ENCODE measurements around the gene MT2A.
"Not testable (repeated sequence)": the region's sequence is repeated elsewhere in the genome, so short reads cannot be mapped to it uniquely, and the experiment has no call there.

The MT2A gene

GRCh38 chr16:56621665-56622445, 13.5 kb downstream of the MT2A start:
- DNase-seq (ENCODE audit: low spot score): not testable (repeated sequence)

- not testable (repeated sequence) for DNase-seq (ENCODE audit: low spot score)
These were observed 14.8 kb downstream of the MT2A start for GRCh38 chr16:56623184-56623583.

- no peak for DNase-seq (ENCODE audit: low spot score)
These were observed 15.3 kb downstream of the MT2A start for GRCh38 chr16:56623637-56624036.

GRCh38 chr16:56625140-56625942, 17.0 kb downstream of the MT2A start, which contains the start of gene MT1E:
TSS of gene MT1E (plus strand) at chr16:56625781. CDS start at chr16:56625852, 71 bp downstream.
- peak; percentile 94 for DNase-seq (ENCODE audit: low spot score)

- peak; percentile 67 for DNase-seq (ENCODE audit: low spot score)
These were observed 17.7 kb downstream of the MT2A start for GRCh38 chr16:56625943-56626654.

GRCh38 chr16:56626685-56627084, 18.3 kb downstream of the MT2A start:
- no peak for DNase-seq (ENCODE audit: low spot score)

GRCh38 chr16:56628486-56629350, 20.3 kb downstream of the MT2A start:
- DNase-seq (ENCODE audit: low spot score): no peak

- no peak for DNase-seq (ENCODE audit: low spot score)
These were observed 21.1 kb downstream of the MT2A start for GRCh38 chr16:56629531-56629930.

- DNase-seq (ENCODE audit: low spot score): no peak
These were observed 21.8 kb downstream of the MT2A start for GRCh38 chr16:56630134-56630533.

GRCh38 chr16:56631197-56631596, 22.8 kb downstream of the MT2A start:
- no peak for DNase-seq (ENCODE audit: low spot score)

GRCh38 chr16:56631832-56632155, 23.4 kb downstream of the MT2A start:
- DNase-seq (ENCODE audit: low spot score): peak; percentile 34

GRCh38 chr16:56632156-56632847, 23.9 kb downstream of the MT2A start, which contains the start of gene MT1M:
TSS of gene MT1M (plus strand) at chr16:56632659. CDS start at chr16:56632732, 73 bp downstream.
- DNase-seq (ENCODE audit: low spot score): peak; percentile 64

- DNase-seq (ENCODE audit: low spot score): no peak
These were observed 24.5 kb downstream of the MT2A start for GRCh38 chr16:56632848-56633365.

- DNase-seq (ENCODE audit: low spot score): no peak
These were observed 25.2 kb downstream of the MT2A start for GRCh38 chr16:56633535-56633934.

- no peak for DNase-seq (ENCODE audit: low spot score)
These were observed 26.5 kb downstream of the MT2A start for GRCh38 chr16:56634715-56635440.

GRCh38 chr16:56635441-56635967, 27.1 kb downstream of the MT2A start:
- no peak for DNase-seq (ENCODE audit: low spot score)

- DNase-seq (ENCODE audit: low spot score): no peak
These were observed 28.4 kb downstream of the MT2A start for GRCh38 chr16:56636616-56637413.

- DNase-seq (ENCODE audit: low spot score): peak; percentile 92
These were observed 29.7 kb downstream of the MT2A start, which contains the start of gene MT1A for GRCh38 chr16:56637814-56638750. TSS of gene MT1A (plus strand) at chr16:56638666. CDS start at chr16:56638739, 73 bp downstream.

Data from AG20443 (cell line).